ENCODE data around the gene RRP1.

RRP1 gene

GRCh38 chr21:43797925-43798715 lies 8.7 kb downstream of the RRP1 start:
- no peaks in the 10 kb centered on the region for H3K9me3 Mint-ChIP-seq
- no peaks in the 10 kb centered on the region for H3K4me1 Mint-ChIP-seq (ENCODE audit: low read depth)
- peaks cover 31% of the 10 kb centered on the region for H3K36me3 Mint-ChIP-seq (ENCODE audit: low read depth)
- no peak overlapping the region for H3K27ac Mint-ChIP-seq
- no peaks in the 10 kb centered on the region for H3K27me3 Mint-ChIP-seq (ENCODE audit: low read depth)
- H3K4me3 Mint-ChIP-seq, result no peak overlapping the region

- H3K27ac Mint-ChIP-seq, result no peak overlapping the region
- H3K9me3 Mint-ChIP-seq, result no peaks in the 10 kb centered on the region
- H3K27me3 Mint-ChIP-seq (ENCODE audit: low read depth), result no peaks in the 10 kb centered on the region
- no peak overlapping the region for H3K4me3 Mint-ChIP-seq
- no peaks in the 10 kb centered on the region for H3K4me1 Mint-ChIP-seq (ENCODE audit: low read depth)
- peaks cover 33% of the 10 kb centered on the region for H3K36me3 Mint-ChIP-seq (ENCODE audit: low read depth)
Measured at GRCh38 chr21:43799301-43799840, 10.0 kb downstream of the RRP1 start.

- H3K4me1 Mint-ChIP-seq (ENCODE audit: low read depth), result no peaks in the 10 kb centered on the region
- peaks cover 30% of the 10 kb centered on the region for H3K36me3 Mint-ChIP-seq (ENCODE audit: low read depth)
- no peaks in the 10 kb centered on the region for H3K27me3 Mint-ChIP-seq (ENCODE audit: low read depth)
- H3K4me3 Mint-ChIP-seq, result no peak overlapping the region
- no peak overlapping the region for H3K27ac Mint-ChIP-seq
- H3K9me3 Mint-ChIP-seq, result no peaks in the 10 kb centered on the region
Measured at GRCh38 chr21:43800124-43800523, 10.7 kb downstream of the RRP1 start.

DNA sequence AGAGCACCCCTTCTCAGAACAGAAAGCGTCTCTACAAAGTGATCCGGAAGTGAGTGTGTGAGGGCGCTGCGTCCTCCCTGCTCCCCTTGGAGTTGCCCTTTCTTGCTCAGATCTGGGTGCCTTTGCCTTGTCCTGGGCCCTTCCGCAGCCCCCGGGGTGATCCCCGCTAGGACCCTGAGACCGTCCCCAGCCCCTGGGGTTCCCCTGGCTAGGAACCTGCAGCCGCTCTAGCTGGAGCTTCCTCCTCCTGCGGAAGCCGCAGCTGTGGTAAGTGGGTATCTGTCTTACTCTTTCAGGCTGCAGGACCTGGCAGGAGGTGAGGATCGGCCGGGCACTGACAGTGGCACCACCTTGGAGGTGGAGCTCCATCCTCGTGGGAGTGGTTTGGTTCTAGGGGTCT lies 11.2 kb downstream of the RRP1 start:
- Mint-ChIP-seq H3K9me3 (no peaks in the 10 kb centered on the region), H3K27me3 (ENCODE audit: low read depth) (no peaks in the 10 kb centered on the region), H3K4me3 (no peak overlapping the region)

GRCh38 chr21:43801006-43801783 lies 11.8 kb downstream of the RRP1 start:
- H3K36me3 Mint-ChIP-seq (ENCODE audit: low read depth), result peaks cover 28% of the 10 kb centered on the region
- no peak overlapping the region for H3K4me3 Mint-ChIP-seq
- peaks cover 1% of the 10 kb centered on the region for H3K4me1 Mint-ChIP-seq (ENCODE audit: low read depth)
- no peaks in the 10 kb centered on the region for H3K27me3 Mint-ChIP-seq (ENCODE audit: low read depth)
- H3K27ac Mint-ChIP-seq, result no peak overlapping the region
- no peaks in the 10 kb centered on the region for H3K9me3 Mint-ChIP-seq

More for the DNA sequence above, 11.2 kb downstream of the RRP1 start:
- Mint-ChIP-seq H3K4me1 (ENCODE audit: low read depth) (no peaks in the 10 kb centered on the region), H3K27ac (no peak overlapping the region), H3K36me3 (ENCODE audit: low read depth) (peaks cover 28% of the 10 kb centered on the region)

- peaks cover 2% of the 10 kb centered on the region for H3K4me1 Mint-ChIP-seq (ENCODE audit: low read depth)
- no peaks in the 10 kb centered on the region for H3K9me3 Mint-ChIP-seq
- no peak overlapping the region for H3K4me3 Mint-ChIP-seq
- H3K27ac Mint-ChIP-seq, result no peak overlapping the region
- no peaks in the 10 kb centered on the region for H3K27me3 Mint-ChIP-seq (ENCODE audit: low read depth)
- H3K36me3 Mint-ChIP-seq (ENCODE audit: low read depth), result peaks cover 19% of the 10 kb centered on the region
Measured at GRCh38 chr21:43802713-43803313, 13.4 kb downstream of the RRP1 start.

DNA sequence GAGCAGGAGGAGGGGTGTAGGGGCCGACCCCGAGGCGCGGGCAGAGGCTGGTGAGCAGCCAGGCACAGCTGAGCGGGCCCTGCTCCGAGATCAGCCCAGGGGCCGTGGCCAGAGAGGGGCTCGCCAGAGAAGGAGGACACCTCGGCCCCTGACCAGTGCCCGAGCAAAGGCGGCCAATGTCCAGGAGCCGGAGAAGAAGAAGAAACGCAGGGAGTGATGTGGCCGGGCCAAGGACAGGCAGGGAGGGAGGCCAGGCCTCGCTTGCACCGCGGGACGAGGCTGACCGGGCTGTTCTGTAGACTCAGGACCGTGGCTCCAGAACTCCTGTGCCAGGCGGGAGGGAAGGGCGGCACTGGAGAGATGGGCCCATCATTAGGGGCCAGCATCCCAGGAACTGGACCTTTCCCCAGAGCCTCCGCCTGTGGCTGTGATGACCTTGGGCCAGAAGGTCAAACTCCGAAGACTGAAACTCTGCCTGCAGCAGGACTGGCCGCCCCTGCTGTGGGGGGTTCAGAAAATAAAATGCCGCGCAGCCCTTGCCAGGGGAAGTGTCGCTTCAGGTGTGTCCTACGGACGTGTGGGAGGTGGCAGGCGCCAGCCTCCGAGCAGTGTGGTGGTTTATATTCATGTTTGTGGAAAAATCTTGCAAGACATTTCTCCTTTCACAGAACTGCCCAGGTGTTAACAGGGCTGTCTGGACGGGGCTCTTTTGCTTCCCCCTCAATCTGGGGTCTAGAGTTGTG lies 14.4 kb downstream of the RRP1 start:
- Mint-ChIP-seq H3K4me1 (ENCODE audit: low read depth) (peaks cover 2% of the 10 kb centered on the region), H3K27ac (no peak overlapping the region), H3K9me3 (no peaks in the 10 kb centered on the region), H3K27me3 (ENCODE audit: low read depth) (no peaks in the 10 kb centered on the region), H3K4me3 (no peak overlapping the region), H3K36me3 (ENCODE audit: low read depth) (peaks cover 13% of the 10 kb centered on the region)

DNA sequence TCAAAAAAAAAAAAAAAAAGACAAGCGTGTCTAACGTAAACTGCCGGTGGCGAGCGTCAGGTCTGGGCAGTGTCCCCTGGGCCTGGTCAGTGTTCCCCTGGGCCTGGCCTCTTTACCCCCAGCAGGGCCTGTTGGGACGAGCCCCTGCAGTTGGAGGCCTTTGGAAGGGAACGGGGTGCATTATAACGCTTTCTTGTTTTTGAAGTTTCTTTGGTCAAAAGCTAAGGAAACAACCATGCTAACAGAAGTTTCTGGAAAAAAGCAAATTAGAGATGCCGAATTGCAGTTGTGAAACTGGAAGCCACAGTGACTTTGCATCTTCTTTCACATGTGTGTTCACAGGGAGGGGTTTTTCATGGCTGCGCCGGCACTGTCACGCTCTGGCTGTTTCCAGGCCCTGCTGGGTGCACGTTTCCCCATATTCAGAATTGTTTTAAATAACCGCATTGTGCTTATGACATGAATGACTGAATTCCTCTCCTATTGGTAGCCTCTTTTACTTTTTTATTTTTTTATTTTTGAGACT lies 16.0 kb downstream of the RRP1 start:
- H3K9me3 Mint-ChIP-seq, result no peaks in the 10 kb centered on the region
- H3K4me1 Mint-ChIP-seq (ENCODE audit: low read depth), result peaks cover 2% of the 10 kb centered on the region
- no peak overlapping the region for H3K4me3 Mint-ChIP-seq

DNA sequence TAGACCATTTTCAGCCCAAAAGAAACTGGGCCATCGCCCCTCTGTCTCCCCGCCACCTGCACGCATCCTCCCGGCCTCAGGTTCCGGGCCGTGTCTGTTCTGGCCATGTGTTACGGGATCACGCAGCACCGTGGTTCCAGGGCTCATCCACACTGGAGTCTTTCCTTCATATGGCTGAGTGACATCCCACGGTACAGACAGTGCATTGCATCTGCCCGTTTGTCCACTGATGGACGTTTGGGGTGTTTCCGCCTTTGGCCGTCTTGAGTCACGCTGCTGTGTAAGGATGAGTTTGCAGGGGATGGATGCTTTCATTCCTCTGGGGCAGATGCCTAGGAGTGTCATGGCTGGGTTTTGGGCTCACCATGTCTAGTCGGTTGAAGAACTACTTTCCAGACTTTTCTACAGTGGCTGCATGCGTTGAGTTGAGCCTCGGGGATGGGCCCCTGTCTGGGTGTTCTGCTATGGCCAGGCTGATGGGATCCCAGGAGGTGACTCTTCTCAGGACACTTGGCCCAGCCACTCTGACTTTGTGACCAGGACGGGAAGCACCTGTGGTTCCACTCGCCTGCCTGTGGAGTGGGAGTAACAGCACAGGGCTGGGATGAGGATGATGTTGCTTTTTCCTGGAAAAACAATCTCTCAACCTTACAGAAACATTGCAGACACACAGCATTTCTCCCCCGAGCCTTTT lies 16.8 kb downstream of the RRP1 start:
- Mint-ChIP-seq H3K4me1 (ENCODE audit: low read depth) (peaks cover 8% of the 10 kb centered on the region), H3K36me3 (ENCODE audit: low read depth) (peaks cover 6% of the 10 kb centered on the region), H3K9me3 (no peaks in the 10 kb centered on the region), H3K27ac (no peak overlapping the region), H3K4me3 (no peak overlapping the region), H3K27me3 (ENCODE audit: low read depth) (no peaks in the 10 kb centered on the region)

More for the DNA sequence above, 16.0 kb downstream of the RRP1 start:
- no peak overlapping the region for H3K27ac Mint-ChIP-seq
- H3K27me3 Mint-ChIP-seq (ENCODE audit: low read depth), result no peaks in the 10 kb centered on the region
- H3K36me3 Mint-ChIP-seq (ENCODE audit: low read depth), result peaks cover 6% of the 10 kb centered on the region

DNA sequence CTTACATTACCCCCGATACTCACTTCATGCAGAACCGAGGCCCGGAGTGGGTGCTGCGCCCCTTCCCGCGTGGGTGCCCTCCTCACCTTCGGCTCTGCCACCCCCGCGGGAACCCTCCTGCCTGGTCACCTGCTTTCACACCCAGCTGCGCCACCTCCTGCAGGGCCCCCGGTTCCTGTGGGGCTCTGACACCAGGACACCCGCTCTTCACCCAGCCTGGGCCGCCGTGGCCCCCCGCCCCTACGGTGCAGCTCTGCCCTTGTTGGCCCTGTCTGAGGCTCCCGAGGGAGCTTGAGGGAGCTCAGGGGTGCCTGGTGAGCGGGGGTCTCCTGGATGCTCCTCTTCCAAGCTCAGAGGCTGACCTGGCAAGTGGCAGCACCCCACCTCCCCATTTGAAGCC lies 19.0 kb downstream of the RRP1 start:
- Mint-ChIP-seq H3K27ac (no peak overlapping the region), H3K4me3 (no peak overlapping the region), H3K27me3 (ENCODE audit: low read depth) (no peaks in the 10 kb centered on the region), H3K4me1 (ENCODE audit: low read depth) (peaks cover 12% of the 10 kb centered on the region), H3K9me3 (no peaks in the 10 kb centered on the region), H3K36me3 (ENCODE audit: low read depth) (no peaks in the 10 kb centered on the region)

- no peaks in the 10 kb centered on the region for H3K9me3 Mint-ChIP-seq
- H3K27ac Mint-ChIP-seq, result no peak overlapping the region
- H3K27me3 Mint-ChIP-seq (ENCODE audit: low read depth), result no peaks in the 10 kb centered on the region
- no peaks in the 10 kb centered on the region for H3K36me3 Mint-ChIP-seq (ENCODE audit: low read depth)
- no peak overlapping the region for H3K4me3 Mint-ChIP-seq
- H3K4me1 Mint-ChIP-seq (ENCODE audit: low read depth), result peaks cover 12% of the 10 kb centered on the region
Measured at GRCh38 chr21:43808832-43809251, 19.5 kb downstream of the RRP1 start.

DNA sequence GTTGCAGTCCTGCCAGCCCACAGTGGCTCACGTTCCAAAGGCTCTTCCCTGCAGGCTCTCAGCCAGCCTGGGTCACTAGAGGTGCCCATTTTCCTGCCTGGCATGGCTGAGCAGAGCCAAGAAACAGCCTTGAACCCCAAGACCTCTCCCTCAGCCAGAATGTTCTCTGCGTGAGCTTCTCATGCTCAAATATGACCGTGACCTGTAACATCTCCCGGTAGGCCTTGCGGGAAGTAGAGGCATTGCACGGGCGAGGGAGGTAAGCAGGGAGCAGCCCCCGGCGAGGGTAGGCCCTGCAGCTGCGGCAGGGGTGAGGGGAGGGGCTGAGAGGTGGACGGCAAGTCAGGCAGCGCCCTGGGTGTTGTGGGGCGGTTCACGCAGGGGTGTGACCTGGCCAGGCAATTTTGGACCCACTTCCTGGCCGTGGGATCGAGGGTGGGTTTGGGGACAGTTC lies 20.0 kb downstream of the RRP1 start:
- Mint-ChIP-seq H3K4me3 (no peak overlapping the region), H3K27ac (no peak overlapping the region), H3K36me3 (ENCODE audit: low read depth) (no peaks in the 10 kb centered on the region), H3K4me1 (ENCODE audit: low read depth) (peaks cover 12% of the 10 kb centered on the region), H3K27me3 (ENCODE audit: low read depth) (no peaks in the 10 kb centered on the region), H3K9me3 (no peaks in the 10 kb centered on the region)

DNA sequence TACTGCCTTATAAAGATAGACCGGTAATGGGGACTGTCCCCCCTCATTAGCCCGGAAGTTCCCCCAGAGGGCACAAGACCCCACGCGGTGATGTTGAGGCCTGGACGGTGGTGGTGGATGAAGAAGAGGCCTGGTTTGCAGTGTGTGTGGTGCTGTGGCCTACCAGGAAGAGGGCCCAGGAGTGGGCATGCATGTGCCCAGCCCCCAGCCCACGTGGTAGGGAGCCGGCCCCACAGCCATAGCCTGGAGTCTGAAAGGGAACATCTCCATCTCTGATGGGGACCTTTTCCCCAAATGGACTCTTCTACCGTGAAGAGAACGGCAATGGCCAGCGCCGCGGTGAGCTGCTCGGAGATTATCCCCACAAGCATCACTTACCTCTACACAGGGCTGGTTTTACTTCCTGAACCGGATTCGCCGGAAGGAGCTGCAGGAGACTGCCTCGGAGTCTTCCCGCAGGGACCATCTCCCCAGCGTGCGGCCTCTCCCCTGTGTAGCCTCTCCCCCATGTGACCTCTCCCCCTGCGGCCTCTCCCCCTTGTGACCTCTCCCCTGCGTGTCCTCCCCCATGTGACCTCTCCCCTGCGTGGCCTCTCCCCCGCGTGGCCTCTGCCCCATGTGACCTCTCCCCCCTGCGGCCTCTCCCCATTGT lies 20.6 kb downstream of the RRP1 start:
- H3K4me1 Mint-ChIP-seq (ENCODE audit: low read depth), result peaks cover 14% of the 10 kb centered on the region
- H3K27me3 Mint-ChIP-seq (ENCODE audit: low read depth), result no peaks in the 10 kb centered on the region
- no peak overlapping the region for H3K4me3 Mint-ChIP-seq
- H3K36me3 Mint-ChIP-seq (ENCODE audit: low read depth), result no peaks in the 10 kb centered on the region
- no peaks in the 10 kb centered on the region for H3K9me3 Mint-ChIP-seq
- no peak overlapping the region for H3K27ac Mint-ChIP-seq
